K562 treated with DMSO at 1 percent for 48 hours (cell line): ENCODE data around the gene VPS33B. TPM values are rescaled to one million over a fixed set of nuclear protein-coding genes. Genes with fewer than 3 reads are reported as not detected.

ENCODE experiments used
- total RNA-seq: library from RNA; unstranded; fragments of 300-600 nt; gene quantifications from 2 replicates; pipeline ENCODE4 v1.2.3, GENCODE V29; 2022; ENCODE audit warnings: low replicate concordance; ENCODE audit errors: extremely low read depth

The VPS33B gene
- total RNA-seq: not detected in 2 replicates

DNA sequence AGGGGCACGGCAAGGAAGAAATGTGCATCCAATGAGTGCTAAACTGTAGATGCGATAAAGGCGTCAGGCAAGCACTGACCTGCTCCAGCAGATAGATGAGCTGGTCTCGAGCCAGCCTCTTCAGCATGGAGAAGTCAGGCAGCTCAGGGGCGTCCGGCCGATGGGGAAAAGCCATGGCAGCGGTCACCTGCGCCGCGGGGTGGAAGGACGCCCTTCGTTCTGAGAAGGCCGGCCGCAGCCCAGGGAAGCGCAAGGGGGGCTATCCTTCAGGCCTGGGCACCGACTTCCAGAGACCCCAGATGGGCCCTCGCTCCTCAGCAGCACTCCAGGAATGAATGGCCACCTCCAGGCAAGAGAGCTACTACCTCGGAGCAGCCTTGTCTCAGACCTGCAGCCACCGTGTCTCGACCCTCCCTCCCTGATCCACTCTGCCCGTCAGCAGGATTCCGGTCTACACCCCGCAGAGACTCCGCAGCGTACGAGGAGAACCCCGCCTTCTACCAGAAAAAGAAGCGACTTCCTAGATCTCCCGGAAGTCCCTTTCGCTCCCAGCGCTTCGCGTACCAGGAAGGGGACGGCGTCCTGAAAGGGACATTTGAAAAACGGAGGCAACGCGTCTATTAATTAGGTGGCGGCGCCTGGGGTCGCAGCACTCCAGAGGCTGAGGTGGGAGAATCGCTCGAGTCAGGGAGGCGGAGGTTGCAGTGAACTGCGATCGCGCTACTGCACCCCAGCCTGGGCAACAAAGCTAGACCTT is at the start of gene VPS33B:
Gene VPS33B (minus strand): TSS at position 520 of the 757 bp plus-strand sequence. CDS start 345 bp downstream, at position 175.

DNA sequence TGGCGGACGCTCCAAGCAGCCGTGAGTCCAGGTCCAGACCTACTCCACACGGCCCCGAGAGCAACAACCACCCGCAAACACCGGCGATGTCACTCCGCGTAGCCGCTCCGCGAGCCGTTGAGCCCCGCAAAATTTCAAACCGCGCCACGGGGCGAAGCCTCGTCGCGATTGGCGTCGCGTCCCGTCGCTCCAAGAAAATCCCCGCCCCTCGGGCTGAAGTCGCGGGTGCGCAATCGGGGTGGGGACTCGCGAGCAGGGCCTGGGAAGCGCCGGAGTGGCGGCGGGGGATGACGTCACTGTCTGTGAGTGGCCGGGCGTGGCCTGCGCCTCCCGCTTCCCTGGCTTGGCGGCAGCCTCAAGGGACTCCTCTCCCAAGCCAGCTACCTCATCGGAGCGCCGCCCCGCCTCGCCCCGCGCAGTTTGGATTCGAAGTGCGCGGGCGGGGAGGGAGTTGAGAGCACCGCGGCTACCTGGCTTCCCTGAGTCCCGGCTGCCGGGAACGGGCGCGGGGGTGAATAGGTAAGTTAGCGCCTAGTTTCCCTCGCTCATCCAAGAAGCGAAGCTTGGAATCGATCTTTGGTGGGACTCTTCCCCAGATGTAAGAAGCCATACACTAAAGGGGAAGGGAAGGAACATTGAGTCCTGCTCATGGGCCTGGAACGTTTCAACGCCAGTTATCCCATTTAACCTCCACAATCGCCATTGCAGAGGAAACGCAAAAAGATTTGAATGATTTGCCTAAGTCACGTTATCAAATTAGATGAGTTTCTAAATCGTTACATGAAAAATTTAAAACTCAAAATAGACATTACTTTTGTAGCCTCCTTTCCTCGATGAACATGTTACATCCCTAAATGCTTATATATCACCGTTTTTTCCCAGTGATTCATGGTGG is 27.7 kb downstream of the VPS33B start, which contains the start of gene PRC1:
Gene PRC1 (minus strand): TSS at position 119 of the 895 bp plus-strand sequence. CDS start 118 bp downstream, at position 1.

DNA sequence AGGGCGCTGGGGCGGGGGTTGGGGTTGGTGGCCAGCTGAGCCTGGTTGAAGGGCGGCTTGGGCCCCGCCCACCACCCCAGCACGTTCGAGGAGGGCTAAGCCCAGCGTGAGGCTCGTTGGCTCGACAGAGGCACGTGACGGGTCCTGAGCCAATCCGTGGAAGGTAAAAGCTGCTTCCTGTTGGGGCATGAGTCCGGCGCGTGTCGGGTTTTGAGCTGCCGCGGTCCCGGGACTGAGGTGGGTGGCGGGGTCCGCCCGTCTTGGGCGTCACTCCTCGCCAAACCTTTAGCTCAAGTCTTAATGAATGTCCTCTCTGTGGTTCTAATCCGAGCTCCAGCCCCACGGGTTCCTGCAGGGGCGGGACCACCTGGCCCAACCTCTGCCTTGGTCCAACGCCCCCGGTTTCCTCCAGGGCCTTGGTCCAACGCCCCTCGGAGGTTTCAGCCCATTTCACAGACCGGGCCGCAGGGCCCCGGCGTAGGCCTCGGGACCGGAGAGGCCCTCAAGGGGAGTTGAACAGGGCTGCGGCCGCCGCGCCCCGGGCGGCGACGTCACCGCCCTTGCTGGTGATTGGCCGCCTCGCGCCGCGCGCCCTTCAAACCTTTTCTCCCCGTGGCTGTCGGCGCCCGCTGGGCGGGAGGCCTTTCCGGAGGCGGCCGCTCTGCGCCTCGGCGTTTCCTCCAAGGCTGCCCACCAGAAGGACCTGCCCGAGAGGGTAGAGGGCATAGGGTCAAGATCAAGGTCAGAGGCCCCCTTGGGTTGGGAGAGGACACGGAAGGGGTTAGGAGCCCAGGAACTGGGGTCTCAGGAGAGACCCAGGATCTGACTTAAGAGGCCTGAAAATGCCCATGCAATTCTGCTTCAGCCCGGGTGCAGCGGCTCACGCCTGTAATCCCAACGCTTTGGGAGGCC is 67.4 kb downstream of the VPS33B start, which contains the start of gene RCCD1:
Gene RCCD1 (plus strand): TSS at position 173 of the 912 bp plus-strand sequence. CDS start 1,851 bp downstream, outside the sequence.

Other genes with a start within 250 kb of the VPS33B start
- gene FURIN, start 154.0 kb downstream of the VPS33B start, total RNA-seq: not detected in 2 replicates
- gene FES, start 138.1 kb downstream of the VPS33B start, total RNA-seq: not detected in 2 replicates
- gene MAN2A2, start 119.3 kb downstream of the VPS33B start, total RNA-seq: 258 TPM in 1 of 2 replicates, not detected in the other
- not detected in 2 replicates for gene HDDC3, start 90.0 kb downstream of the VPS33B start, total RNA-seq
- gene UNC45A, start 87.3 kb downstream of the VPS33B start, total RNA-seq: 1,074 TPM in 1 of 2 replicates, not detected in the other
- not detected in 2 replicates for gene RCCD1, start 67.7 kb downstream of the VPS33B start, total RNA-seq
- not detected in 2 replicates for gene PRC1, start 28.1 kb downstream of the VPS33B start, total RNA-seq
- not detected in 2 replicates for gene SV2B, start 77.7 kb upstream of the VPS33B start, total RNA-seq